HG03442 (cell line): Measurements from ENCODE around the gene NECTIN1.

Source experiments
- ATAC-seq: cut with Tn5 transposase; IDR thresholded peaks from one replicate; pipeline ENCODE4 v1.9.1; 2021; ENCODE audit warnings: mild to moderate bottlenecking, moderate library complexity; ENCODE audit not compliant: unreplicated experiment

The NECTIN1 gene

DNA sequence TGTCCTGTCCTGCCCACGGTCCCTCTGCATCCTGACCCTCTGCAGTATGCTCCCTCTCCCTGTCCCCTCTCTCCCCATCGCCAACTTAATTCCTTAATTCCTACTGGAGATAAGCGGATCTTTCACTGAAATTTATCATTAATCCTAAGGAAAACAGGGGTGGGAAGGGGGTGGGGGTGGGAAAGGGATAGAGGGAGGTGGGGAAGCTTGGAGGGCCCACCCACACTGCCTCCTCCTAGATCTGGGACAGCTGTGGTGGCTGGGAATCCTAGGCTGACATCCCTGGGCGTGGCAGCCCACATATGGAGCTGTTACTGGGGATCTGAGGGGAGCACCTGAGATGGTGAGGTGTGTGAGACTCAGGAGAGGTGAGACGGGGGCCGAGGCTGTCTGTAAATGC is 14.4 kb downstream of the NECTIN1 start:
- ATAC-seq = no peak

DNA sequence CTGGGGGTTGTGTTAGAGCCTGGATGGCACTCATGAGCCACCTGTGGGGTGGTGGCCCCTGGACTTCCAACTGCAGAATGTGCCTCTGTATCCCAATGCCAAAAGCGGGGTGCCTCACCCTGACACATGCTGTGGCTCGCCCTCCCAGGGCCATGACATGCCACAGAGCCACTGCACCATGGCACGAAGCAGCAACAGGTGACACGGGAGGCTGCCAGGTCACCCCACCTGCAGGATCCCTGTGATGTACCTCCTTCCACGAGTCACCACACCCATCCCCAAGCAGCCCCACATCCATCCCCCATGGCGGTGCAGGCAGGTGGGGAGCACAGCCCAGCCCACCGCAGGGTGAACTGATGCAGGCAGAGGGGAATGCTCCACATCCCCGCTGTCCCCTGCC is 14.8 kb downstream of the NECTIN1 start:
- ATAC-seq = no peak

DNA sequence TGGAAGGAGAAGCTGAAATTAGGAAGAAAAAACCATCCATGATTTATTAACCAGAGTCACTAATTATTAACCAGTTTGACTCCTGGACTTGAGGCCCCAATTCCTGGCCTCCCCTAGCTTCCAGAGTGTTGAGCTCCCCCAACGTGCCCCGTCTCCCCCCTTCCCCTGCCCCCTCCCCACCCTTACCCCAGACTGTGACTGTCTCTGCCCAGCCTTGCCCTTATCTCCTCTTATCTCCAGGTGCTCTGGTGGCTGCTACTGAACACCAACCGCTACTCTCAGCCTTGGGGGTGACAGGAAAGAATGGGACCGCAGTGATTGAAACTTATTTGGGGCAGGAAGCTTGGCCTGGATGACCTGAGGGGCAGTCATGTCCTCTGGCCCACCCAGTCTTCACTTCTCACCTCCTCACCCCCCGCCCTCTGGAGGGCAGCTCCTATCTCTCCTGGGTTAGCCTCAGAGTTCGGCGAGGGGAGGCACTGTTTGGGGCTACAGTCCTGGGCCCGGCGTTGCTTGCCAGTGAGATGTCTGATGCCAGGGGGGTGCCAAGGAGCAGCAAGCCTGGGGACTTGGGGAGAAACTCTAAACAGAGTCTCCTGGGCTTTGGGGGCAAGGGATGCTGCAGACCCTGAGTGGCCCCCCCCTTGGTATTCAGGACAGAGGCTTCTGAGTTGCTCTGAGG is 15.5 kb downstream of the NECTIN1 start:
- no peak for ATAC-seq

DNA sequence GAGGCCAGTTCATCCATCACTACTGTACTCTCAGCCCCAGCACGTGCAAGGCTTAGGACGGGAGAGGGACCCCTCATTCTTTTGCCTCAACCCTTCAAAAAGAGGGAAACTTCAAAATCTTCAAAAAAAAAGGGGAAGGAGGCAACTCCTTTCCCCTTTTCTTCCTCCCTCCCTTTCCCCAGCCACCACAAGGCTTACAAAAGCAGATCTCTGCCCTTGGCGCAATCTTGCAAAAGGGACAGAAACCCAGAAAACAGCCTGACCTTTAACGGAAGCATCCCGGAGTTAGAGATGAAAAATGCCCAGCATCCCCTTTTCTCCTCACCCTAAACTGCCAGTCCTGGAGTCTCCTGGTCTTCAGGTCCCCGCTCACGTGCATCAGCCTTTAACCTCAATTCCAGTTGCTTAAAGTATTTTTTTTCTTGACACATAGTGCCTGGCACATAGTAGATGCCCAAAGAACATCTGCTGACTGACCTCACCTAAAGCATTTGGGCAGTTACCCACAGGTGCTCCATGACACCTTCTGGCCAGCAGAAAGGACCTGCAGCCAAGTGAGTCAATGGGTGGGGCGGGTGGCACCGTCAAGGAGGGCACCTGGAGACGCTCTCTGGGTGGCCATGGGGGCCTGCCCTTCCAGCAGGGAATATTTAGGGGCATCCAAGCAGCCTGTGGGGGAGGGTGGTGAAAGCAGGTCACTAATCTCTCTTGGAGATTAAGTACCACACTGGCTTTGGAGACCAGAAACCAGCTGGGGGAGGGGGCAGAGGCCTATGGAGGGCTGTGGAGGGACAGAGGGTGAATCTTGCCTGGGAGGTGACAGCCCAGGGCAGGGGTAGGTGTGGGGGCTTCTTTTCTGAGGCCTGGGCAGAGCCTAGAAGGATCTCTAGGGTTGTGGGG is 16.3 kb downstream of the NECTIN1 start:
- no peak for ATAC-seq

DNA sequence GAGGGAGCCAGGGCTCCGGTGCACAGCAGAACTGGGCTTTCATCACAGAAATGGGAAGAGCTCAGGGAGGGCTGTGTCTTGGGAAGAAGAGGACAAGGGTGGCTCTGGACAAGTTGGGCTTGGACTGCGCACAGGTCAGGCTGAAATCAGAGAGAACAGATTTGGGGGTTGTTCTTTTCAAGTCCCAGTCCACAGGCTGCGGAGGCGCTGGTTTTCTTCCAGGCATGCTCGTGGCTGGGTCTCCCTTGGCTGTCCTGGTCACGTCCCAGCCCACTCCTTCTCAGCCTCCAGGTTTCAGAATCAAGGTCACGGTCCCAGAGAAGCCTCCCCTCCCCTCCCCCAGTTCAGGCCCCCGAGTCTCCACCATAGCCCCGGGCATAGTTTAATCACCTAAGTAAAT is 17.0 kb downstream of the NECTIN1 start:
- ATAC-seq = no peak

DNA sequence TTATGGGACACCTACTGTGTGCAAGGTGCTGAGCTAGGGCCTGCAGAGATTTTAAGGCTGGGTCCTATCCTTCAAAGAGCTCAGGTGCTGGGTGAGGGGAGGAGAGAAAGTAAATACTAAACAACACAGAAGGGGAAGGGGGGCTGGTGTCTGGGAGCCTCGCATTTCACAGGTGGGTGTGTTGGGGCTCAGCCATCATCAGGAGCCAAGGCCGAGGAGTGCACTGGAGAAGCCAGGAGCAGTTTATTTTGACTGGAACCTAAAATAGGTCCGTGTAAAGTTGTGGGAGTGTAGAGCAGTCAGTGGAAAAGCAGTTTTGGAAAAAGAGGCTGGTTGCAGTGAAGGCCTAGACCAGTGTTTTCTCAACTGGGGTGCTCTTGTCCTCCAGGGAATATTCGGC is 17.5 kb downstream of the NECTIN1 start:
- no peak for ATAC-seq

DNA sequence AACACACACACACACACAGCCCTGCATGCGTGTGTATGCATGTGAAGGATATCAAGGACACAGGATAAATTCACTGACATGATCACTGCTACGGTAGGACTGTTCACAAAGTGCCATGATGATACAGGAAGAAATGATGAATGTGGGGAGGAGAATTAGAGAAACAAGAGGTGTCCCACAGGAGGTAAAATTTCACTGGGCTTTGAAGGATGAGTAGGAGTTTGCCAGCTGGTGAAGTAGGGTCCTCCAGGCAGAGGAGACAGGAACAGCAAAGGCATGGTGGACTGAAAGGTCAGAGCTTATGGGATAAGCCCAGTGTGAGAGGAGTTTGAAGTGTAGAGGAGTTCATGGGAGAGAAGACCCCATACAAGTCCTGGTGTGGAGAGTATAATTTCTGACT is 18.6 kb downstream of the NECTIN1 start:
- no peak for ATAC-seq

DNA sequence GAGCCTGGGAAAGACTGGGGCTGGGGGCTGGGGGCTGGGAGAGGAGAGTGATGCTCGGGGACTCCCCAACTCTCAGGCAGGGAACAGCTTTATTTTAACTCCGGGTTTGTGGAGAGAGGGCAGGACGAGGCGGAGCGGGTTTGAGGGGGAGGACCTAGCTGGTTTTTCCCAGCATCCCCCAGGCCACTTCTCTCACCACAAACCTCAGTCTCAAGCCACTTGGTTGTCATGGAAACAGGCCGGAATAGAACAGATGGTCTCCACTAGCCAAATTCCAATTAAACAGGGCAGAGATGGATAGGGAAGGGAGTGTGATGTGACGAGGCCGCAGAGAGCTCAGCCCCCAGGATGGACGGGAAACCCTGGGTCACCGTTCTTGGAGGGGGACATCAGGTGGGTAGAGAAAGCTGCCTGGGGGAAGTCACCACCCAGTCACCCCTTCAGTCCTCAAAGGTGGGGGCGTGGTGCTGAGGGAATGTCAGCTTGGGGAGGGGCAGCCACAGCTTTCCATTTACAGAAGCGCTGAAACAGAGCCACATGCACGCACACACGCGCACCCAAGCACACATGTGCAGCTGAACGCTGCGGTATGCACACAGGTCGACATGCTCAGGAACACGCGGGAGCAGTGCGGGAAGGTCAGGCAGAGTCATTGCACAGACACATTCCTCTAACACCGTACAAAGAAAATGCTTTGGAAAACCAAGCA is 19.2 kb downstream of the NECTIN1 start:
- ATAC-seq = no peak

DNA sequence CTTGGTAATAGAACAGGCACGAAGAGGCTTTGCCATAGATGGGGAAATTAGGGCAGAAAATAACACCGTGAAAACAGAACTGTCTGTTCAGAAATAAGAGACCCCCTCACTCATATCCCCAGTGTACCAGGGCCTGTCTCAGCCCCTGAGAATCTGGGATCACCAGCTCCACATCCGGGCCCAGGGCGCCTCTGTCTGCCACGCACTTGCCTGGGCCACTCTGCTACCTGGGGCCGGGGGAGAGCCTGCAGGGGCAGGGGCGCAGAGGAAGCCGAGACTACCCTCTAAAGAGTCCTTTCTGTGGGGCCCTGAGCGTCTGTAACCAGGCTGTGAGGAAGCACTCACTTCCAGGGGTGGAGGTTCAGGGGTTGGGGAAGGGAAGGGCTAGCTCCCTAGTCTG is 19.8 kb downstream of the NECTIN1 start:
- no peak for ATAC-seq

DNA sequence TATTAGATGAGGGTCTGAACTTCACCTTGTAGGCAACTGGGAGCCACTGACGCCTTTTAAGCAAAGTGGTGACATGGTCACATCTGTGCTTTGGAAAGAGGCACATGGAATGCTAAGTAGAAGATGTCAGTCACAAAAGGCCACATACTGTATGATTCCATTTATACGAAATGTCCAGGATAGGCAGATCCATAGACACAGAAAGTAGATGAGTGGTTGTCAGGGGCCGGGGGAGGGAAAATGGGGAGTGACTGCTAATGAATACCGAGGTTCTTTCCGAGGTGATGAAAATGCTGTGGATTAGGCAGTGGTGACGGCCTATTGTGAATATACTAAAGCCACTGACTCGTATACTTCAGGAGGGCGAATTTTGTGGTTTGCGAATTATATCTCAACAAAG is 20.6 kb downstream of the NECTIN1 start:
- no peak for ATAC-seq

DNA sequence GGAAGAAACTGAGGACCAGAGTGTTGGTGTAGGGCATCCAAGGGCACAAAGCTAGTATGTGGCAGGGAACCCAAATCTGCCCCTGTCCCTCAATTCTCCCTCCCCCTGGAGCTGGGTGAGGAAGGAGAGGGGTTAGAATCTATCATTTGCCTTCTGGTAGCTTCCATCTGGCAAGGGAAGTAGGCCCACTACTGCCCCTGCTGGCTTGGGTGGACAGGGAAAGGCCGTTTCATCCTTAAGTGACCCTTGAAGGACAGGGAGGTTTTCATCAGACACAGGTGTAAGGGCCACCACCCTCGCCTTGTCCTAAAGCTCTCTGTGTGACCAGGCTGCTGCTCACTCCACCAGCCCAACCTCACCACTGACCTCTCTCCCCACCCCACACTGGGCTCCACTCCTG is 22.1 kb downstream of the NECTIN1 start:
- ATAC-seq = no peak

DNA sequence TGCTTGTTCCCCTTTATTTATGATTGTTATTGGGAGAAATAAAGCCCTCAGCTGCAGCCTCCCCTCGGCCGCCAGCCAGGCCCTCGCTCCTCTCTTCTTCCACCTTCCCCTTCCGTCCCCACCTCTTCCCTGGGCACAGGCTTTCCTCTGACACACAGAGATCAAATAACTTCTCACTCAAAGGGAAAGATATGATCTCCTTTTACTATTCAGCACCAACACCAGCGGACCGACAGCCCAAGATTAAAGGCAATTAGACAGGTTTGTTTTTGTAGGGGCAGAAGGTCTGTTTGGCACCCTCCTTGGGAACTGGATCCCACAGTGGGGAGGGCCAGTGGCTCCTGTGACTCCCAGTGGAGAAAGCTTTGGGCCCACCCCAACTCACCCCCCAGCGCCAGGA is 23.0 kb downstream of the NECTIN1 start:
- no peak for ATAC-seq

DNA sequence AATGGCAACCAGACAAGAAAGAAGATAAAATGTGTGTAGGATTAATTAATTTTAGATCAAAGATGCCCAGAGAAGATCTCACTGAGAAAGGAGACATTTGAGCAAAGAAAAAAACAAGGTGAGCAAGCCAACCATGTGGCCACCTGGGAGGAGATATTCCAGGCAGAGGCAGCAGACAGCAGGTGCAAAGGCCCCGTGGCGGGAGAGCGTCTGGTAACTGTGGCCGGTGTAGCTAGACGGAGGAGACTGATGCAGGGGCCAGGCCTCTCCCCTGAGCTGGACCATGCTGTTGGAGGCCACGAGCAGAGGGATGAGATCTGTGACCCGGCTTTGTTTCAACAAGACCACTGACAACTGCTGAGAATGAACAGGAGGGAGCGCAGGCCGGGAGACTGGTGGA is 23.6 kb downstream of the NECTIN1 start:
- no peak for ATAC-seq

DNA sequence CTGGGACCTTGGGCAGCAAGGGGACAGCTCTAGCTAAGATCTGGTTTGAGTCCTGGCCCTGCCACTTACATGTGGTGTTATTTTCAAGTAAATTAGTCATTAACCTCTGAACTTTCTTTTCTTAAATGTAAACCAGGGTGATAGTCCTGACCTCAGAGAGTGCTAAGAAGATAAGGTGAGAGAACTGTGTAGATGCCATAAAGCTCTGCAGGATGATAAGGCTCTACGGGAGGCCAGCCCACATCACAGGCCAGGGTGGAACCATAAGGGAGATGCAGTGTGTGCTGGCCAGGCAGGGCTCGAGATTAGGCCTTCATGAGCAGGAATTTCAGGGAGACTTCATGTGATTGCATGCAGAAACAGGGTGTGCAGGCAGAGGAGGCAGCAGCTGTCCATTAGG is 24.2 kb downstream of the NECTIN1 start:
- no peak for ATAC-seq

DNA sequence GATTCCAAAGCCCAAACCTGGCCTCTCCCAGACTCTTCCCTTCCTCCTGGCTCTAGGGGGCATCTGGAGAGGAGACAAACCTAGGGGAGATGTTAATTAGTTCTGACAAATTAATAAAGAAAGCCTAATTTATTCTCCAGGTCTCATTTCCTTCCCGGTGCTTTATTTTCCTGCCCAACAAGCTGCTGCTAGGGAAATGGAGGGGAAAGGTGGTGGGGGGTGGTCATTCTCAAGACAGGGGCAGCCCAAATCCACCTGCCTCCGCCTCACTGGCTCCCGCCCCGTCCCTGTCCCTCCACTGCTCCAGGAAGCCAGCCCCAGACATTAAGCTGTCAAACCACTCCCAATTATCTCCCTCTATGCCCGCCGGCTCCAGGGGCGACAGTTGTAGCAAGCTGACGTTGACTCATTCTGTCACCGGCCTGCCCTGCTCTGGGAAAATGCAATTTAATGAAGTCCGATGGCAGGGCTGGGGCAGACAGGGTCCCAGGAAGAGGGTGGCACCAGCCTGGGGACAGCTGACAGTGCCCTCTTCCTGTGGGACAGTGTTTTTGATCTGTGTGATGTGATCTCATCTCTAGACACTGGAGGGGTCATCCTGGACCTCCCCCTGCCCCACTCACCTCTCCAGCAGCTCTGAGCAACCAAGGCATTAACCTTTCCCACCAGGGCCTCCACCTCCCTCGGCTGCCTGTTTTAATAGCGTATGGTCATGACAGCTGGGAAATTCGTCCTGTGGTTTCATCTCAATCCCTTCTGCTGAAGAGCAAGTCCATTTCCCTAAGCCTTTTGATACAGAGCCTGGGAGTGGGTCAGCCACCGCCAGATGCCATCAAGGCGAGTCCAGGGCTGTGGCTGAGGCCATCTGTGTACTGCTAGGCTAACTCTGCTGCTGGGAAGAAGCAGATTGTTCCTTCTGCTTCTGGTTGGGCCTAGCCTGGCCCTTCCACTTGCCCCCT is 27.1 kb downstream of the NECTIN1 start:
- no peak for ATAC-seq

DNA sequence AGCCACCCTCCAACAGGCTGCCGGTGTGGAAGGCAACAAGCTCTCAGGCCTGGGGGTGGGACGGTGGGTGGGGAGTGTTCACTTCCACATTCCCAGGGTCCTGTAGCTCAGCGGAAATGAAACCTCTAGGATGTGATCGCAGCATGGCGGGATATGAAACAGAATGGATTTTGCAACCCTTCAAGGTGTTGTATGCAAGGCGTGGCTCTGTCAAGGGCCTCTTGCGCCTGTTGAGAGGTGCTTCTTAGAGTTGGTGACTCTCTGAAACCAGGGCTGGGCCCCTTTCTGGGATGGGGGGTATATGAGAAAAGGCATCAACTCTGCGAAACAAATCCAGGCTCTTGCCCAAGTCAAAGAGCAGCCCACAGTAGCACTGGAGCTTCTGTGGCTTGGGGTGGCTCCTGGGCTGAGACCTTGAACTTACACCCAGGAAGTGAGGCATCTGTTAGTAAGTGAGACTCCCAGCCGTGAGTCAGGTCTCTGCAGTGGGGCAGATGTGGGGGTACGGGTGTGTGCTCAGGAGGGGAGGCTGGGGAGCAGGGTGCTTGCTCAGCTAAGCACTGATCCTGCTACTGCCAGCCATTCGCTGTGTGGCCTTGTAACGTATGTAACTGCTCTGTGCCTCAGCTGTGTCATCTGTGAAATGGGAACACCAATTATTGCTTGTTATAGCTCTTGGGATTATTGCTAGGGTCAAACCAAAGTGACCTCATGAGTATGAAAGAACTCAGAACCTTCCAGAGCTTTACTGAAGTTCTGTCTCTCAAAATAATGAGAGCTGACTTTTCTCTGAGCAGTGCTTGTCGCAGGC is 28.3 kb downstream of the NECTIN1 start:
- ATAC-seq = no peak

DNA sequence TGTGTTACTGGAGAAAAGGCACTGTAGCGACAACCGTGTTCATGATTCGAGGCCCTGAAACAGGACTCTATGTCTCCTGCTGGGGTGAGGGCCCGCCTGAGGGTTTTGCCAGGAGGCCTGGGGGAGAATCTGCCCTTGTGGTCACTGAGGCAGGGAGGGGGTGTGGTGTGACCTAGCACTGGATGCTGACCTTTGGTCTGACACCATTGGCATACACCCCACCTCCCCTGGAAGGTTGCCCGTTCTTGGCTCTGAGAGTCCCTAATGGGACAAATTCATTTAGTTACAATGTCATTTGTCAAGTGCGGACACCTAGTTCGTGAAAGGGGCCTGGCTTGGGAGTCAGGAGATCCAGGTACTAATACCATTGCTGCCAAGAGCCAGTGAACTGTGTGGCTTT is 29.0 kb downstream of the NECTIN1 start:
- no peak for ATAC-seq

DNA sequence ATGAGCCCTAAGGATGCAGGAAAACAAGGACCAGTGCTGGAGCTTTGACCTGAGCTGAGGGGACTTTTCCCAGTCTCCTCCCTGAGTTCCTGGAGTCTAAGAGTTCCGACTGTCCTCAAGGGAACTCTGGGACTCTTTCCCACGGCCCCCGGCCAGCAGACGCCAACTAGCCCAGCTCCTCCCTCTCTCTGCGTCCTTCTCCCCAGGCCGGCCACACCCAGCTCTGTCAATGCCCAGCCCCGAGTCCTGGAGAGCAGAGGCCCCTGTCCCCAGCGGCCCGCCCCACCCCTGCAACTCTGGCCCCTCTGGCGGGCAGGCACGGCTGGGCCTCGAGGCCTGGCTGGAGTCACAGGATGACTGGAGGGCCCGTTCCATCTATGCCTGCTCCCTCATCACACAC is 29.8 kb downstream of the NECTIN1 start:
- ATAC-seq = no peak

DNA sequence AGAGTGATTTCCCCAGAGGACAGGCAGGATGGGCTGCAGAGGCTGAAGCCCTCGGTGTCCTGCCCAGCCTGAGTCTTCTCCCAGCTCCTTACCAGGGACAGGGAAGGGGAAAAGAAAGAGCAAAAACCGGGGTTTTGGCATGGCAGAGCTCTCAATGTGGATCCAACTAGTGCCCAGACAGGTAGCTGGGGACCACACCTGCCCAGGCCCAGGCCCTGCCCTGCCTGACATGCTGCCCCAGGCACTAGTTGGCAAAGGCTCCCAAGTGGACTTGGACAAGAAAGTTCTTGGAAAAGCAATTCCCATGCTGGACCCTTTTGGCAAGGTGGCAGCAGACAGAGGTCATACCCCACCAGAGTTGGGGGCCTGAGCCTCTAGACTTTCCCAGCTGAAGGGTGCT is 31.1 kb downstream of the NECTIN1 start:
- ATAC-seq = no peak

DNA sequence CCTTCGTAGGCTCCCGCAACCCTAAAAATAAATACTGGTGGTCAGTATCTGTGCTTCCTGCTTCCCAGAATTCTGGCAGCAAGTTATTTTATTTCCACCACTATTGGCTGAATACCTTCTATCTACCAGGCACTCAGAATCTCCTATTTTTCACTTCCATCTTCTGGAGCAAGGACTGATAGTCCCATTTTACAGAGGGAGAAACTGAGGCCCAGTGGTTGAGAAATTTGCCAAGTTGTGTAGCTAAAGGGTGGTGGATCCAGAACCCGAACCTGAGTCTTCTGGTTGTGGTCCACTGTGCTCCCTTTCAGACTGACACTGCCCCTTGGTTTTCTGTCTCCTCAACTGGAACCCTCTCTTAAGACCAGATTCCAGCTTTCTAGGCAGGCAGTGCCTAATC is 31.6 kb downstream of the NECTIN1 start:
- no peak for ATAC-seq
